Neural cell (in vitro differentiated cells): ENCODE measurements around the gene WIPF2.

Experiments used
- EZH2 ChIP-seq: fragments of 200-600, 300-800 bp; shearing (Covaris generic), sonication (generic); IDR thresholded peaks from 2 replicates; pipeline ENCODE4 v1.6.1; 2014; ENCODE audit warnings: antibody characterized with exemption, low read length, borderline replicate concordance, mild to moderate bottlenecking; ENCODE audit not compliant: insufficient read depth, poor library complexity, severe bottlenecking
- POLR2AphosphoS5 ChIP-seq: IDR thresholded peaks from 2 replicates; pipeline ENCODE4 v1.6.1; 2012
- REST ChIP-seq: IDR thresholded peaks from 2 replicates; pipeline ENCODE4 v1.6.1; 2012; ENCODE audit warnings: borderline replicate concordance
- TAF1 ChIP-seq: IDR thresholded peaks from 2 replicates; pipeline ENCODE4 v1.6.1; 2012; ENCODE audit warnings: low read depth
- TF ChIP-seq, protein P1 (sequence below): fragments of 450-650 bp; IDR thresholded peaks from 2 replicates; pipeline ENCODE4 v1.5.1; 2014; ENCODE audit warnings: antibody characterized with exemption, mild to moderate bottlenecking, moderate library complexity; ENCODE audit not compliant: poor library complexity, severe bottlenecking

DNA sequence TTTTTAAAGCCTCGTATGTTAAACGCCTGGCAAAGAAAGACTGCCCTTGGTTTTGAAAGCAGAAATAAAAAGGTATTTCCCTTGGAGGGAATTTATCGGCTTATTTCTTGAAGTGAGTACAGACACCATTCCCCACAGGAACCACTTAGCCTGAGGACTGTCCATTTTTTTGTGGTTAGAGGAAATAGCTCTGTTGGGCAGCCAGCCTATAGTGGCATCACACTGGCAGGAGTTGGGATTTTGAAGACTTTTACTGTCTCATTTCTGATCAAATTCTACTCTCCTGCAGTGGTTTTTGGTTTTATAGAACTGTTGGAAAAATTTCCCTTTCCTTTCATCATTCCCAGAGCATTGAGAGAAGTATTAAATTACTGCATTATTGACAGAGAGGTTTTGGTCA, 34.5 kb downstream of the WIPF2 start:
- TF ChIP-seq, protein P1, sequence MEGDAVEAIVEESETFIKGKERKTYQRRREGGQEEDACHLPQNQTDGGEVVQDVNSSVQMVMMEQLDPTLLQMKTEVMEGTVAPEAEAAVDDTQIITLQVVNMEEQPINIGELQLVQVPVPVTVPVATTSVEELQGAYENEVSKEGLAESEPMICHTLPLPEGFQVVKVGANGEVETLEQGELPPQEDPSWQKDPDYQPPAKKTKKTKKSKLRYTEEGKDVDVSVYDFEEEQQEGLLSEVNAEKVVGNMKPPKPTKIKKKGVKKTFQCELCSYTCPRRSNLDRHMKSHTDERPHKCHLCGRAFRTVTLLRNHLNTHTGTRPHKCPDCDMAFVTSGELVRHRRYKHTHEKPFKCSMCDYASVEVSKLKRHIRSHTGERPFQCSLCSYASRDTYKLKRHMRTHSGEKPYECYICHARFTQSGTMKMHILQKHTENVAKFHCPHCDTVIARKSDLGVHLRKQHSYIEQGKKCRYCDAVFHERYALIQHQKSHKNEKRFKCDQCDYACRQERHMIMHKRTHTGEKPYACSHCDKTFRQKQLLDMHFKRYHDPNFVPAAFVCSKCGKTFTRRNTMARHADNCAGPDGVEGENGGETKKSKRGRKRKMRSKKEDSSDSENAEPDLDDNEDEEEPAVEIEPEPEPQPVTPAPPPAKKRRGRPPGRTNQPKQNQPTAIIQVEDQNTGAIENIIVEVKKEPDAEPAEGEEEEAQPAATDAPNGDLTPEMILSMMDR, result no peak
- TF ChIP-seq REST (no peak), EZH2 (no peak), POLR2AphosphoS5 (no peak), TAF1 (no peak)
